H9 (cell line): ENCODE measurements around the gene DUS1L. TPM values are rescaled to one million over a fixed set of nuclear protein-coding genes. Genes with fewer than 3 reads are reported as not detected.

Source experiments
- DNase-seq: peaks from one replicate; pipeline ENCODE4 v3.0.0-alpha.2; 2017
- H2AFZ ChIP-seq: one replicate; pipeline ENCODE4 v1.6.1; 2013; ENCODE audit warnings: mild to moderate bottlenecking, low read length, control low read depth, moderate library complexity
- H2AK5ac ChIP-seq: 2 replicates; pipeline ENCODE4 v1.6.1; 2013; ENCODE audit warnings: low read length, control low read depth, mixed read lengths; ENCODE audit not compliant: insufficient read length
- H2BK120ac ChIP-seq: one replicate; pipeline ENCODE4 v1.6.1; 2013; ENCODE audit warnings: low read depth, mild to moderate bottlenecking, low read length, control low read depth, inconsistent platforms; ENCODE audit not compliant: poor library complexity, severe bottlenecking
- H2BK12ac ChIP-seq: 2 replicates; pipeline ENCODE4 v1.6.1; 2013; ENCODE audit warnings: low read length, control low read depth, mixed read lengths, low read depth; ENCODE audit not compliant: insufficient read length
- H2BK15ac ChIP-seq: 2 replicates; pipeline ENCODE4 v1.6.1; 2013; ENCODE audit warnings: low read depth, low read length, control low read depth
- H2BK20ac ChIP-seq: one replicate; pipeline ENCODE4 v1.6.1; 2013; ENCODE audit warnings: low read depth, mild to moderate bottlenecking, low read length, control low read depth, inconsistent platforms; ENCODE audit not compliant: poor library complexity, severe bottlenecking
- H2BK5ac ChIP-seq: 2 replicates; pipeline ENCODE4 v1.6.1; 2013; ENCODE audit warnings: low read length, control low read depth, mixed read lengths; ENCODE audit not compliant: insufficient read length
- H3K14ac ChIP-seq: 2 replicates; pipeline ENCODE4 v1.6.1; 2013; ENCODE audit warnings: low read length, control low read depth; ENCODE audit not compliant: insufficient read depth
- H3K18ac ChIP-seq: 2 replicates; pipeline ENCODE4 v1.6.1; 2013; ENCODE audit warnings: low read depth, mild to moderate bottlenecking, mixed read lengths, low read length, control low read depth; ENCODE audit not compliant: insufficient read length
- H3K23ac ChIP-seq: 2 replicates; pipeline ENCODE4 v1.6.1; 2013; ENCODE audit warnings: low read length, control low read depth, mixed read lengths, low read depth; ENCODE audit not compliant: insufficient read length
- H3K23me2 ChIP-seq: 2 replicates; pipeline ENCODE4 v1.6.1; 2013; ENCODE audit warnings: low read depth, mild to moderate bottlenecking, mixed read lengths, low read length, control low read depth; ENCODE audit not compliant: insufficient read length, poor library complexity, severe bottlenecking
- H3K27ac ChIP-seq: 2 replicates; pipeline ENCODE4 v1.5.1; 2013; ENCODE audit warnings: low read length, control low read depth, mixed read lengths, low read depth; ENCODE audit not compliant: insufficient read length
- H3K27me3 ChIP-seq: 2 replicates; pipeline ENCODE4 v1.6.1; 2013; ENCODE audit warnings: low read length, control low read depth, inconsistent platforms; ENCODE audit not compliant: insufficient read depth
- H3K4ac ChIP-seq: 2 replicates; pipeline ENCODE4 v1.6.1; 2013; ENCODE audit warnings: low read depth, mild to moderate bottlenecking, control low read depth, inconsistent platforms, low read length, moderate library complexity
- H3K4me1 ChIP-seq: 2 replicates; pipeline ENCODE4 v1.6.1; 2013; ENCODE audit warnings: low read length, control low read depth, inconsistent platforms; ENCODE audit not compliant: insufficient read depth
- H3K4me2 ChIP-seq: 2 replicates; pipeline ENCODE4 v1.6.1; 2013; ENCODE audit warnings: low read length, control low read depth, mixed read lengths; ENCODE audit not compliant: insufficient read length, insufficient read depth
- H3K56ac ChIP-seq: 2 replicates; pipeline ENCODE4 v1.6.1; 2013; ENCODE audit warnings: low read depth, mild to moderate bottlenecking, mixed read lengths, low read length, control low read depth; ENCODE audit not compliant: insufficient read length
- H3K79me1 ChIP-seq: 2 replicates; pipeline ENCODE4 v1.6.1; 2013; ENCODE audit warnings: low read depth, mild to moderate bottlenecking, moderate library complexity, low read length, control low read depth, inconsistent platforms; ENCODE audit not compliant: insufficient read depth, poor library complexity, severe bottlenecking
- H3K79me2 ChIP-seq: 2 replicates; pipeline ENCODE4 v1.6.1; 2013; ENCODE audit warnings: low read length, control low read depth, inconsistent platforms; ENCODE audit not compliant: insufficient read depth
- H3K9ac ChIP-seq: 2 replicates; pipeline ENCODE4 v1.6.1; 2013; ENCODE audit warnings: low read length, control low read depth, mixed read lengths; ENCODE audit not compliant: insufficient read length; ENCODE audit errors: extremely low read depth
- H3K9me3 ChIP-seq: one replicate; pipeline ENCODE4 v1.6.1; 2013; ENCODE audit warnings: low read depth, low read length, inconsistent platforms; ENCODE audit not compliant: control insufficient read depth
- H3T11ph ChIP-seq: one replicate; pipeline ENCODE4 v1.6.1; 2013; ENCODE audit warnings: mild to moderate bottlenecking, low read length, control low read depth, inconsistent platforms
- H4K20me1 ChIP-seq: one replicate; pipeline ENCODE4 v1.6.1; 2013; ENCODE audit not compliant: control insufficient read depth, insufficient read length, insufficient read depth
- H4K5ac ChIP-seq: 2 replicates; pipeline ENCODE4 v1.6.1; 2013; ENCODE audit warnings: low read depth, mild to moderate bottlenecking, mixed read lengths, low read length, control low read depth; ENCODE audit not compliant: insufficient read length
- H4K8ac ChIP-seq: replicated peaks from 2 replicates; pipeline ENCODE4 v1.6.1; 2013; ENCODE audit warnings: low read length, control low read depth, mixed read lengths, low read depth; ENCODE audit not compliant: insufficient read length
- H4K91ac ChIP-seq: 2 replicates; pipeline ENCODE4 v1.6.1; 2013; ENCODE audit warnings: low read depth, mild to moderate bottlenecking, moderate library complexity, mixed read lengths, low read length, control low read depth; ENCODE audit not compliant: insufficient read length
- H3K27ac Mint-ChIP-seq, 3 experiments: 2 replicates in 2 of 3; 3 replicates in 1 of 3; pipeline ENCODE4 v1.8.0; 2020 to 2021; ENCODE audit warnings: mixed read lengths in 3 of 3, mild to moderate bottlenecking in 1 of 3, moderate library complexity in 1 of 3
- H3K27me3 Mint-ChIP-seq: 2 replicates; pipeline ENCODE4 v1.8.0; 2021; ENCODE audit warnings: low read depth, mild to moderate bottlenecking, moderate library complexity, mixed read lengths
- H3K36me3 Mint-ChIP-seq, 3 experiments: 2 replicates in 2 of 3; 3 replicates in 1 of 3; pipeline ENCODE4 v1.8.0; 2020 to 2021; ENCODE audit warnings: low read depth in 3 of 3, mixed read lengths in 3 of 3; ENCODE audit not compliant: insufficient read depth in 1 of 3
- H3K4me1 Mint-ChIP-seq, 2 experiments: 2 replicates each; pipeline ENCODE4 v1.8.0; 2020; ENCODE audit warnings: mixed read lengths in 2 of 2
- H3K4me3 Mint-ChIP-seq, 2 experiments: 2 replicates in 1 of 2; 3 replicates in 1 of 2; pipeline ENCODE4 v1.8.0; 2020 to 2021; ENCODE audit warnings: mild to moderate bottlenecking in 2 of 2, mixed read lengths in 2 of 2, moderate library complexity in 1 of 2
- H3K9me3 Mint-ChIP-seq, 2 experiments: 2 replicates in 1 of 2; 3 replicates in 1 of 2; pipeline ENCODE4 v1.8.0; 2020; ENCODE audit warnings: mild to moderate bottlenecking in 2 of 2, mixed read lengths in 2 of 2, moderate library complexity in 1 of 2
- CTCF ChIP-seq: fragments of 200-600 bp; sonication (generic); conservative IDR thresholded peaks from 3 replicates; pipeline ENCODE4 v1.8.0; 2021; ENCODE audit warnings: antibody characterized with exemption, mild to moderate bottlenecking
- WGBS: extraction: QIAGEN DNeasy Blood & Tissue Kit; methylation state at CpG from one replicate; pipeline ENCODE4 v1.1.7; 2013; ENCODE audit warnings: missing lambda C conversion rate, low lambda C conversion rate, mixed read lengths; ENCODE audit not compliant: insufficient read length; ENCODE audit errors: extremely low coverage; 5-methylcytosine and 5-hydroxymethylcytosine counted together
- total RNA-seq: library from RNA; stranded (reverse); gene quantifications from 2 replicates; pipeline ENCODE4 v1.2.1, GENCODE V29; 2021

Gene DUS1L
- total RNA-seq, 1 experiment from 2014 or later = 103 TPM

- peaks cover 4 to 28% (median 28%) of the 10 kb centered on the region in 3 experiments for H3K36me3 Mint-ChIP-seq
- no peaks in the 10 kb centered on the region for H4K20me1 ChIP-seq
- H3K14ac ChIP-seq = no peak overlapping the region
- no peak overlapping the region for H3K4ac ChIP-seq
- H2BK20ac ChIP-seq = no peak overlapping the region
- H2BK12ac ChIP-seq = no peak overlapping the region
- peaks cover 2% of the 10 kb centered on the region; the same call in 1 of the 2 replicates for H3K27me3 Mint-ChIP-seq
- H3K56ac ChIP-seq = no peak overlapping the region
- H3K9ac ChIP-seq = no peak overlapping the region
- H3K9me3 ChIP-seq = no peaks in the 10 kb centered on the region
- H3K79me2 ChIP-seq = no peaks in the 10 kb centered on the region
- no peak overlapping the region for H3K23ac ChIP-seq
- no peak overlapping the region for H4K8ac ChIP-seq
- no peak overlapping the region for H3K4me2 ChIP-seq
- H3K4me1 ChIP-seq = no peaks in the 10 kb centered on the region
- peaks cover 2 to 3% of the 10 kb centered on the region in 2 experiments for H3K4me1 Mint-ChIP-seq
- H3K27me3 ChIP-seq = no peaks in the 10 kb centered on the region
- no peaks in the 10 kb centered on the region for H3K79me1 ChIP-seq
- no peak overlapping the region for H3K27ac Mint-ChIP-seq
- H3T11ph ChIP-seq = no peak overlapping the region
- no peak overlapping the region for H2BK120ac ChIP-seq
- H2AK5ac ChIP-seq = no peak overlapping the region
- no peak overlapping the region for H2BK15ac ChIP-seq
- no peak overlapping the region for H3K27ac ChIP-seq
- H4K5ac ChIP-seq = no peak overlapping the region
- no peak overlapping the region; a peak in 1 of 5 replicates for H3K4me3 Mint-ChIP-seq
- peaks cover 15% of the 10 kb centered on the region for H3K23me2 ChIP-seq
- no peak for TF ChIP-seq CTCF
- no peak overlapping the region for H4K91ac ChIP-seq
- H3K9me3 Mint-ChIP-seq = no peaks in the 10 kb centered on the region; a peak in 1 of 5 replicates
- no peak for DNase-seq
- no peak overlapping the region for H3K18ac ChIP-seq
- H2BK5ac ChIP-seq = no peak overlapping the region
- H2AFZ ChIP-seq = no peak overlapping the region
- WGBS = no CpG with 5 or more reads among the region's 34 CpGs
These were observed 4.3 kb downstream of the DUS1L start for GRCh38 chr17:82061047-82061925.
